Right atrium auricular region (tissue), 2 donors: Measurements from ENCODE around the gene RBPMS2. TPM values are rescaled to one million over a fixed set of nuclear protein-coding genes. Genes with fewer than 3 reads are reported as not detected.
A peak's percentile ranks its signal among the peaks of the same experiment; 100 is the strongest.

ENCODE experiments used
- DNase-seq: peaks from one replicate; pipeline ENCODE4 v3.0.0-alpha.2; 2019; ENCODE audit warnings: low spot score
- H3K27ac ChIP-seq, 2 donors: fragments of 200-600 bp; sonication (generic); 1 replicate in 1 of 2; 2 replicates in 1 of 2; pipeline ENCODE4 v1.5.1; 2016 to 2019
- H3K27me3 ChIP-seq, 2 donors: fragments of 200-600 bp; sonication (generic); one replicate each; pipeline versions ENCODE4 v1.5.1 to v1.6.0; 2017 to 2019
- H3K36me3 ChIP-seq: fragments of 200-600 bp; sonication (generic); one replicate; pipeline ENCODE4 v1.5.1; 2016
- H3K4me1 ChIP-seq, 2 donors: fragments of 200-600 bp; sonication (generic); one replicate each; pipeline versions ENCODE4 v1.5.1 to v1.6.0; 2017 to 2019
- H3K4me3 ChIP-seq, 2 donors: fragments of 200-600 bp; sonication (generic); 1 replicate in 1 of 2; 2 replicates in 1 of 2; pipeline ENCODE4 v1.5.1; 2017 to 2019; ENCODE audit warnings: mild to moderate bottlenecking in 1 of 2, moderate library complexity in 1 of 2
- H3K9me3 ChIP-seq, 2 donors: fragments of 200-600 bp; sonication (generic); one replicate each; pipeline ENCODE4 v1.5.1; 2019
- total RNA-seq, 2 donors: library from RNA; depleted of rRNA; stranded (reverse); fragments of >200 nt; gene quantifications; one replicate each; pipeline ENCODE4 v1.1.0, GENCODE V29; 2016
- TF ChIP-seq, protein P1 (sequence below), 2 donors: fragments of 200-600 bp; sonication (generic); IDR thresholded peaks; one replicate each; pipeline ENCODE4 v1.5.1; 2019; ENCODE audit warnings: antibody characterized with exemption in 2 of 2

The RBPMS2 gene
- total RNA-seq, 2 donors from 2014 or later: 84.2 to 85.0 TPM

DNA sequence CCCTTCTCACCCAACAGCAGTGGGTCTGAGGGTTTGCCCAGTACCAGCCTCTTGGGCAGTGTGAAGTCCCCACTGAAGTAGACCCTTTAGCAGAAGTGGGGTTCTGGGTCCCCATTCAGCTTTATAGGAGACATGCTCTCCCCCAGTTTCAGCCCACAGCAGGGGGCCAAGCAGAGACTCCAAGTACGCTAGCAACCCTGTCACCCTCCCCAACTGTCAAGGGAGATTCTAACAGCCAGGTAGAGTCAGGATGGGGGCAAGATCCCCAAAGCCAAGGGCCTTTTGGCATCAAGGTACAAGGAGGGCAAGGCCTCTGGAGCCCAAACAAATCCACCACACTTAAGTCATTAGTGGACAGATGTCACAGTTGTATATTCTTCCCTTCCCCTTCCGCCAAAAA is 1.8 kb downstream of the RBPMS2 start:
- H3K4me3 ChIP-seq: peak overlapping the region; percentile 56 to 83
- no peaks in the 10 kb centered on the region for H3K36me3 ChIP-seq
- TF ChIP-seq, protein P1, sequence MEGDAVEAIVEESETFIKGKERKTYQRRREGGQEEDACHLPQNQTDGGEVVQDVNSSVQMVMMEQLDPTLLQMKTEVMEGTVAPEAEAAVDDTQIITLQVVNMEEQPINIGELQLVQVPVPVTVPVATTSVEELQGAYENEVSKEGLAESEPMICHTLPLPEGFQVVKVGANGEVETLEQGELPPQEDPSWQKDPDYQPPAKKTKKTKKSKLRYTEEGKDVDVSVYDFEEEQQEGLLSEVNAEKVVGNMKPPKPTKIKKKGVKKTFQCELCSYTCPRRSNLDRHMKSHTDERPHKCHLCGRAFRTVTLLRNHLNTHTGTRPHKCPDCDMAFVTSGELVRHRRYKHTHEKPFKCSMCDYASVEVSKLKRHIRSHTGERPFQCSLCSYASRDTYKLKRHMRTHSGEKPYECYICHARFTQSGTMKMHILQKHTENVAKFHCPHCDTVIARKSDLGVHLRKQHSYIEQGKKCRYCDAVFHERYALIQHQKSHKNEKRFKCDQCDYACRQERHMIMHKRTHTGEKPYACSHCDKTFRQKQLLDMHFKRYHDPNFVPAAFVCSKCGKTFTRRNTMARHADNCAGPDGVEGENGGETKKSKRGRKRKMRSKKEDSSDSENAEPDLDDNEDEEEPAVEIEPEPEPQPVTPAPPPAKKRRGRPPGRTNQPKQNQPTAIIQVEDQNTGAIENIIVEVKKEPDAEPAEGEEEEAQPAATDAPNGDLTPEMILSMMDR (IDR thresholded peaks at IDR 0.05): no peak
- peaks cover 0 to 26% of the 10 kb centered on the region in 2 donors for H3K4me1 ChIP-seq
- H3K9me3 ChIP-seq: no peaks in the 10 kb centered on the region
- peak overlapping the region; percentile 89 to 90 for H3K27ac ChIP-seq
- H3K27me3 ChIP-seq: no peaks in the 10 kb centered on the region
- DNase-seq: no peak

DNA sequence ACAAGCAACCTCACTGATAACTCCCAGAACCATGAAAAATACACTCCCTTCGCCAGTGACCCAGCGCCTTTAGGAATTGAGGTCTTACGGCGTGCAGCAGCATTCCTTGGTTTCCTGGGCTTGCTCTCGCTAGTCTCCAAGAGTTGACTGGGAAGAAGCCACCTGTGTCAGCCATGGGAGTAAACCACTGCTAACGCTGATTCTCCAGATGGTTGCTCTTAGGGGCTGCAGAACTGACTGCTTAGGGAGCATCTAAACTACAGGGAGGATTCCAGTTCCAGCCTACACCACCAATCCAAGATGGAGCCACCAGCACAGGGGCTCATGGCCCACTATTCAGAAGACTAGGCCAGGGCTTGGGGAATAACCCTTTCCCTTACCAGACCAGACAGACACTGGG is 2.4 kb downstream of the RBPMS2 start:
- Histone ChIP-seq H3K4me1 (peaks cover 0 to 26% of the 10 kb centered on the region in 2 donors), H3K27ac (peak overlapping the region; percentile 89 to 90)

DNA sequence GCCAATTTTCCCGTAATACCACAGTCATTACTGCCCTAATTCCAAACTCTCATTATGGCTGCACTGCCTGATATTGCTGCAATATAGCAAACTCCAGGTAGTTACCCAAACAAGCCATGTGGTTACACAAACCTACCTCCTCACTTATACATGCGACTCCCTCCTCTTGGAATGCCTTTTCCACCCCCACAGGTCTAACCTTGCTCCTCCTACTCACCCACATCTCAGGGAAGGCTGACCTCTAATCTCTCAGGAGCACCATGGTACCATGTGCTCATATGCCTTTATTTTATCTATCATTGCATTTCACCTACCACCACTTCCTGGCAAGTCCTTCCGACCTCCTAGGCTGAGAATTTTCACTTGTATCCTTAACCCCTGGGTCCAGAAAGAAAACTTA is 2.9 kb downstream of the RBPMS2 start:
- Histone ChIP-seq H3K27me3 (no peaks in the 10 kb centered on the region), H3K36me3 (no peaks in the 10 kb centered on the region), H3K4me3 (no peak overlapping the region), H3K4me1 (peaks cover 0 to 30% of the 10 kb centered on the region in 2 donors), H3K9me3 (no peaks in the 10 kb centered on the region), H3K27ac (peak overlapping the region; percentile 89 to 90)
- no peak for DNase-seq
- TF ChIP-seq, protein P1 (IDR thresholded peaks at IDR 0.05): no peak

More for the DNA sequence above, 2.4 kb downstream of the RBPMS2 start:
- TF ChIP-seq, protein P1 (IDR thresholded peaks at IDR 0.05): no peak
- Histone ChIP-seq H3K9me3 (no peaks in the 10 kb centered on the region), H3K27me3 (no peaks in the 10 kb centered on the region), H3K4me3 (no peak overlapping the region), H3K36me3 (no peaks in the 10 kb centered on the region)
- no peak for DNase-seq

DNA sequence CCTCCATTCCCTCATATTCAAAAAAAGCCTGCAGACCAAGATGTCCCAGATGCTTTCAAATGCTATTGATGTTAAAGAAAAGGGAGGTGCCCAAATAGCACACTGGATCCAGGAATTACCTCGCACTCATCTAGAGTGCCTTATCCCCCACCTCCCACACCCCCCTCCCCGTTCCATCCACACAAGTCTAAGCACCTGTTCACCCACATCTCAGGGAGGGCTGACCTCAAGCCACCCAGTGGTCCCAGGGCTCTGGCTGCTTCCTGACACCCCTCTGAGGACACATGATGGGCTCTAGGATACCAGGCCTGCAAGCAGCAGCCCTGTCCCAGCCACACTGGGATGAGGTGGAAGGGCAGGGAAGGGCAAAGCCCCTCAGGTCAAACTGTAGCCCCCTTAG is 4.8 kb downstream of the RBPMS2 start:
- DNase-seq: no peak
- H3K9me3 ChIP-seq: no peaks in the 10 kb centered on the region
- H3K4me1 ChIP-seq: peaks cover 0 to 34% of the 10 kb centered on the region in 2 donors
- H3K36me3 ChIP-seq: no peaks in the 10 kb centered on the region
- TF ChIP-seq, protein P1 (IDR thresholded peaks at IDR 0.05): no peak
- H3K27ac ChIP-seq: peak overlapping the region in 1 of 2 donors; percentile 48
- H3K27me3 ChIP-seq: no peaks in the 10 kb centered on the region
- H3K4me3 ChIP-seq: no peak overlapping the region

DNA sequence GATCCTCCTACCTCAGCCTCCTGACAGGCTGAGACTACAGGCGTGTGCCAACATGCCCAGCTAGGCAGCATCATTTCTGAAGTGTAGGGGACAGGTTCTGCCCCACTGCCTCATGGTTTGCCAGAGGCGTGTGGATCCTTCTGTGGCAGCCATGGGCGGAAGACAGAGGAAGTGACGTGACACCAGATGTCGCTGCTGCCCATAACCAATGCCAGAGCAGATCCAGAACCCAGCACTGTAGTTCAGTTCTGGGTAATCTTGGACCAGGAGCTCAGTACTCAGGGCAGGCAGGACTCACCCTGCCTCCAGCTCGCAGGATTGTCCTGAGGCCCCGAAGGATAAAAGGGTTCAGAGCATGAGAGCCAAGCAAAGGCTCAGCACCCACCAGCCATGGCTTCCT is 8.2 kb downstream of the RBPMS2 start:
- Histone ChIP-seq H3K9me3 (no peaks in the 10 kb centered on the region), H3K4me3 (no peak overlapping the region), H3K36me3 (no peaks in the 10 kb centered on the region), H3K27ac (peak overlapping the region; percentile 80 to 90), H3K27me3 (no peaks in the 10 kb centered on the region), H3K4me1 (peaks cover 0 to 39% of the 10 kb centered on the region in 2 donors)
- TF ChIP-seq, protein P1 (IDR thresholded peaks at IDR 0.05): no peak
- no peak for DNase-seq

DNA sequence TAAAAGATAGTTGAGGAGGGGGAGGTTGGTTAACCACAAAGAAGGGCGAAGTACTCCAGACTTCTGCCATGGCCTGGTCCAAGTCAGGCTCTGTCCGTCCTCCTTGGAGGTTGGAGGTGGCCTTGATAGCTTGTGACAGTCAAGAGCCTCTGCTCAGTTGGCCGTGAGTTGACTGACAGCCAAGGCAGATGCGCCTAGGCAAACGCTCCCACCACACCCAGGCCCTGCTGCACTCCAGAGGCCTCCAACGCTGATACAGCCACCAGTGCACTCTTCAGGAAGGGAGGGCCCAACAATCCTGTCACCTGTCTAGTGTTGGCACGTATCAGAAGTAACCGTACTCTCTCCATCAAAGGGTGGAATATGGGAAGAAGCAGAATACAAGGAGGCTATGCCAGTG is 9.3 kb downstream of the RBPMS2 start:
- H3K4me3 ChIP-seq: no peak overlapping the region
- H3K36me3 ChIP-seq: no peaks in the 10 kb centered on the region
- TF ChIP-seq, protein P1 (IDR thresholded peaks at IDR 0.05): no peak
- peak overlapping the region; percentile 80 to 90 for H3K27ac ChIP-seq
- H3K27me3 ChIP-seq: no peaks in the 10 kb centered on the region
- H3K4me1 ChIP-seq: peaks cover 0 to 50% of the 10 kb centered on the region in 2 donors
- no peaks in the 10 kb centered on the region for H3K9me3 ChIP-seq
- DNase-seq: no peak
